NCI-H524 treated with DMSO at 0.1 percent for 48 hours (cell line): ENCODE results near the gene NRG3.
A peak's percentile ranks its signal among the peaks of the same experiment; 100 is the strongest.

Experiments
- DNase-seq: peaks from one replicate; lab custom pipeline; 2025; lab: John Stamatoyannopoulos, UW

The NRG3 gene

GRCh38 chr10:82472406-82473335, 597.7 kb downstream of the NRG3 start:
- DNase-seq, result no peak

GRCh38 chr10:82477776-82478175, 602.8 kb downstream of the NRG3 start:
- peak; percentile 7 for DNase-seq

GRCh38 chr10:82492647-82493046, 617.7 kb downstream of the NRG3 start:
- no peak for DNase-seq

GRCh38 chr10:82496114-82496513, 621.1 kb downstream of the NRG3 start:
- DNase-seq, result no peak

GRCh38 chr10:82497439-82497838, 622.4 kb downstream of the NRG3 start:
- DNase-seq, result no peak

- DNase-seq, result no peak
These were observed 624.0 kb downstream of the NRG3 start for GRCh38 chr10:82498976-82499375.

GRCh38 chr10:82505009-82505408, 630.0 kb downstream of the NRG3 start:
- DNase-seq, result no peak

GRCh38 chr10:82506680-82507376, 631.8 kb downstream of the NRG3 start:
- DNase-seq, result no peak

GRCh38 chr10:82515256-82515655, 640.3 kb downstream of the NRG3 start:
- no peak for DNase-seq

- no peak for DNase-seq
These were observed 654.1 kb downstream of the NRG3 start for GRCh38 chr10:82529062-82529461.

- no peak for DNase-seq
These were observed 660.5 kb downstream of the NRG3 start for GRCh38 chr10:82535457-82535856.

GRCh38 chr10:82536668-82537067, 661.7 kb downstream of the NRG3 start:
- no peak for DNase-seq

- DNase-seq, result no peak
These were observed 663.3 kb downstream of the NRG3 start for GRCh38 chr10:82538272-82538671.

- DNase-seq, result no peak
These were observed 668.6 kb downstream of the NRG3 start for GRCh38 chr10:82543631-82544030.

- DNase-seq, result no peak
These were observed 669.4 kb downstream of the NRG3 start for GRCh38 chr10:82544377-82544776.

GRCh38 chr10:82551506-82551905, 676.5 kb downstream of the NRG3 start:
- DNase-seq, result no peak

- no peak for DNase-seq
These were observed 677.3 kb downstream of the NRG3 start for GRCh38 chr10:82552267-82552666.

GRCh38 chr10:82554381-82554780, 679.4 kb downstream of the NRG3 start:
- peak; percentile 2 for DNase-seq

GRCh38 chr10:82558014-82558607, 683.1 kb downstream of the NRG3 start:
- no peak for DNase-seq

- DNase-seq, result peak; percentile 8
These were observed 689.6 kb downstream of the NRG3 start for GRCh38 chr10:82564353-82565196.

- no peak for DNase-seq
These were observed 690.2 kb downstream of the NRG3 start for GRCh38 chr10:82565197-82565575.

- DNase-seq, result no peak
These were observed 697.8 kb downstream of the NRG3 start for GRCh38 chr10:82572744-82573143.
